Measurements from ENCODE around the gene C16orf95.

The C16orf95 gene

GRCh38 chr16:87352818-87353217 is 35.6 kb upstream of the C16orf95 start:
- H3K4me3 ChIP-seq = no peak overlapping the region
- TF ChIP-seq CTCF (IDR thresholded peaks at IDR 0.05) = no peak
- DNase-seq (ENCODE audit: low spot score) = no peak
- H3K27ac ChIP-seq = no peak overlapping the region

- no peak for TF ChIP-seq CTCF (IDR thresholded peaks at IDR 0.05)
- Histone ChIP-seq H3K4me3 (no peak overlapping the region), H3K27ac (no peak overlapping the region)
- no peak for DNase-seq (ENCODE audit: low spot score)
Observed at GRCh38 chr16:87351320-87351698, 34.1 kb upstream of the C16orf95 start.

- Histone ChIP-seq H3K27ac (no peak overlapping the region), H3K4me3 (peak overlapping the region; percentile 28)
- no peak for DNase-seq (ENCODE audit: low spot score)
- TF ChIP-seq CTCF (IDR thresholded peaks at IDR 0.05) = no peak
Observed at GRCh38 chr16:87350681-87351319, 33.6 kb upstream of the C16orf95 start.

GRCh38 chr16:87350031-87350430 is 32.8 kb upstream of the C16orf95 start:
- no peak overlapping the region for H3K27ac ChIP-seq
- no peak for DNase-seq (ENCODE audit: low spot score)
- TF ChIP-seq CTCF (IDR thresholded peaks at IDR 0.05) = no peak
- H3K4me3 ChIP-seq = no peak overlapping the region

- no peak for DNase-seq (ENCODE audit: low spot score)
- no peak for TF ChIP-seq CTCF (IDR thresholded peaks at IDR 0.05)
- Histone ChIP-seq H3K4me3 (no peak overlapping the region), H3K27ac (no peak overlapping the region)
Observed at GRCh38 chr16:87348616-87349157, 31.5 kb upstream of the C16orf95 start.

GRCh38 chr16:87347932-87348615 is 30.9 kb upstream of the C16orf95 start:
- Histone ChIP-seq H3K4me3 (no peak overlapping the region), H3K27ac (no peak overlapping the region)
- no peak for DNase-seq (ENCODE audit: low spot score)
- TF ChIP-seq CTCF (IDR thresholded peaks at IDR 0.05) = no peak
